ENCODE measurements around the gene ZFYVE28. TPM values are rescaled to one million over a fixed set of nuclear protein-coding genes. Genes with fewer than 3 reads are reported as not detected.

ZFYVE28 gene
- polyA plus RNA-seq, 3 donors, result 4.4 to 6.9 (median 5.1) TPM

DNA sequence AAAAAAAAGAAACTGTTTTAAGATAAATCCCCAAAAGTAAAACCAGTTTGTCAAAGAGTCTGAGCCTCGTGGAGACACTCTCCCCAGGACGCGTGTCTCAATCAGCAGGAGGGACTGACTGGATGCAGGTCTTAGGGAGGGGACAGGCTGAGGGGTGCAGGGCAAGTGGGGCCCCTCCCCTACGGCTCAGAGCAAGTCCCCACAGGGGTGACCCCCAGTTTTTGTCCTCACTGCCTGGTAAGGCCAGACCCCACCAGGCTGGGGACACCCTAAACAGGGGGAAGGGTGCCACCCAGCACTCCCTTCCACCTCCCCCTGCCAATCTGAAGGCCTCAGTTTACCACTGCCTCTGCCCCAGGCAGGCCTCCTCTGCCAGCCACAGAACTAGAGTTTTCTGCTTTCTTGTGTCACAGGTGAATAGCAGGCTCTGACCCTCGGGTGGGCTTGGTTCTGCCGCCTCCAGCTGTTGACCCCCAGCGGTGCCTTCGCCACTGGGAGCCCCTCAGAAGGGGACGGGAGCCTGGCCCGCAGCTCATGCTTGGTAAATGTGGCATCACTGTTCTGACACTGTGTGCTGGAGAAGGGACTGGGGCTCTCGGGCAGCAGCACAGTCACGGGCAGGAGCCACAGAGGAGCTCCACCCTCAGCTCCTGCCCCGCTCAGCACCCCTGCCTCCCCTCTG, 86.8 kb downstream of the ZFYVE28 start:
- 89 to 93% (median 92%) methylated on average over 13 of the region's 13 CpGs for WGBS, 3 donors
- no peak overlapping the region for H3K27ac ChIP-seq (ENCODE audit: low read depth, low read length)

DNA sequence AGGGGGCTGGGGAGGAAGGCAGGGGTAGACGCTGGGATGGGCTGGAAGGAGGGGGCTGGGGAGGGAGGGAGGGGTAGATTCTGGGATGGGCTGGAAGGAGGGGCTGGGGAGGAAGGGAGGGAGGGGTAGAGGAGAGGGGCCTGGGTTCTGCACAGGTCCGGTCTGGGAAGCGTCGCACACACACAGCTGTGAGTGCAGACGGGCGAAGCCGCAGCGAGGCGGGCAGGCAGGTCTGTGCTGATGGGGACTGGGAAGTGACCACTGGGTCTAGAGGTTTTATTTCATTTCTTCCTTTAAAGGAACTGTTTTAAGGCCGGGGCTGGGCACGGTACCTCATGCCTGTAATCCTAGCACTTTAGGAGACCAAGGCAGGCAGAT, 87.4 kb downstream of the ZFYVE28 start:
- H3K27ac ChIP-seq (ENCODE audit: low read depth, low read length), result no peak overlapping the region
- 77 to 87% (median 81%) methylated on average over 11 of the region's 11 CpGs for WGBS, 3 donors

DNA sequence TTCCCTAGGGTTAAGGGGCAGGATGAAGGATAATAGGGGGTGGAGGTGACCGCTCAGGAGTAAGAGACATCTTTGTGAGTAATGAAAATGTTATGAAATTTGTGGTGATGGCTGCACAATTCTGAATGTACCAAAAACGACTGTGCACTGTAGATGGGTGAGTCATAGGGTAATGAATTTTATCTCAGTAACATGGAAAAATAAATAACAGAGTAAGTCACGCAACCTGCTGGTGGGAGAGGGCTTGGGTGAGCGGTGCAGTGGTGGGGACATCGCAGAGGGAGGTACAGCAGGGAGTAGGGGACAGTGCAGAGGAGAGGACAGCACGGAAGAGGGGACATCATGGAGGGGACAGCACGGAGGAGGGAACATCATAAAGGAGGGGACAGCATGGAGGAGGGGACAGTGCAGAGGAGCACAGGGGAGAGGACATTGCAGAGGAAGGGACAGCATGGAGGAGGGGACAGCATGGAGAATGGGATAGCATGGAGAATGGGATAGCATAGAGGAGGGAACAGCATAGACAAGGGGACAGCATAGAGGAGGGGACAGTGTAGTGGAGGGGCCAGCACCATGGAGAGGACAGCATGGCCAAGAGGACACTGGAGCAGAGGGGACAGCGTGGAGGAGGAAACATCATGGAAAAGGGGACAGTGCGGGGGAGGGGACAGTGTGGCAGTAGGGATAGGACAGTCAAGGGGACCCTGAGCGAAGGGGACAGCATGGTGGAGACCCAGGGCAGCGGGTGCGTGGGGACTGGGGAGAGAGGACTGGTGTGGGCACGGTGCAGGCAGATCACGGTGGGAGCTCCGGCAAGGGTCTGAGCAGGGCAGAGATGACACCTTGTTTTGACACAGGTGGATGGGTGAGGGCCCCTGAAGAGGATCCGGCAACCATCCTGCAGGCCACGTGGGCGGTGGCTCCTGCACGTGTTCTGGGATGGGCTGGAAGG, 88.1 kb downstream of the ZFYVE28 start:
- H3K27ac ChIP-seq (ENCODE audit: low read depth, low read length), result no peak overlapping the region
- WGBS, 3 donors, result 71 to 77% (median 77%) methylated on average over 19 of the region's 19 CpGs

DNA sequence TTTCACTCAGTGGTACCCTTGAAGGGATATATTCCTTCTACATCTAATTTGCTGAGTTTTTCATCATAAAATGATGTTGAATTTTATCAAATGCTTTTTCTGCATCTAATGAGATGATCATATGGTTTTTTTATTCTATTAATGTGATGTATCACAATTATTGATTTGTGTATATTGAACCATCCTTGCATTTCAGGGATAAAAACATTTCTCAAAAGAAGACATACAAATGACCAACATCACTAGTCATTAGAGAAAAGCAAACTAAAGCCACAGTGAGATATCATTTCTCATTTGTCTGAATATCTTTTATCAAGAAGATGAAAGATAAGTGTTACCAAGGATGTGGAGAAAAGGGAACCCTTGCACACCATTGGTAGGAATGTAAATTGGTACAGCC, 90.9 kb downstream of the ZFYVE28 start:
- no peak overlapping the region for H3K27ac ChIP-seq (ENCODE audit: low read depth, low read length)

DNA sequence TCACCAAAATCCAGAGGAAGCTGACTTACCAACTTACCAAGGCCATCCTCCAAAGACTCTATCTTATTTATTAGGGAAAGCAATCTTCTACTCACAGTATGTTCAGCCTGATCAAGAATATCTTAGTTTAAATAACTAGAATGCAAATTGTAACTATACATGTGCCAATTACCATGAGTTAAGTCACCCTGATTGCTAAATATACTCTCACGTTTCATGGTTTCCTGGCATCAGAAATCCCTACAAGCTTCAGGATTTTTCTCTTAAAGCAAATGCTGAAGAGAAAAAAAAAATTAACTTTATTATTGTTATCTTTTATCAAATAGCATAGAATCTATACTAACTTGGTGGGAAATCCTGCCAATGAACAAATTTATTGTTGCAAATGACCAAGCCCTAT, 93.6 kb downstream of the ZFYVE28 start:
- no peak overlapping the region for H3K27ac ChIP-seq (ENCODE audit: low read depth, low read length)
- WGBS, 3 donors, result 47 to 86% (median 55%) methylated on average over 1 of the region's 1 CpG

DNA sequence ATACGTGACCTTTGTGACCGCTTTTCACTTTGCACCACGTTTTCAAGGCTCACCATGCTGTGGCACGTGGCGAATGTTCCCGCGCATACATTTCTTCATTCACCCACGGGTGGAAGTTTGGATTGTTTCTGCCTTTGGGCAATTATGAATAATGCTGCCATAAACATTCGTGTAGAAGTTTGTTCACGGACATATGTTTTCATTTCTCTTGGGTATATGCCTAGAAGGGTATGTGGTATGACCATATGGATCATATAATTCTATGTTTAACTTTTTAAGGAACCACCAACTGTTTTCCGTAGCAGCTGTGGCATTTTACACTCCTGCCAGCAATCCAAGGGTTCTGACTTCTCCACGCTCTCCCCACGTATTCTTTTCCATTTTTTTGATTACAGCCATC, 95.6 kb downstream of the ZFYVE28 start:
- 83 to 85% (median 83%) methylated on average over 13 of the region's 13 CpGs for WGBS, 3 donors
- H3K27ac ChIP-seq (ENCODE audit: low read depth, low read length), result no peak overlapping the region

DNA sequence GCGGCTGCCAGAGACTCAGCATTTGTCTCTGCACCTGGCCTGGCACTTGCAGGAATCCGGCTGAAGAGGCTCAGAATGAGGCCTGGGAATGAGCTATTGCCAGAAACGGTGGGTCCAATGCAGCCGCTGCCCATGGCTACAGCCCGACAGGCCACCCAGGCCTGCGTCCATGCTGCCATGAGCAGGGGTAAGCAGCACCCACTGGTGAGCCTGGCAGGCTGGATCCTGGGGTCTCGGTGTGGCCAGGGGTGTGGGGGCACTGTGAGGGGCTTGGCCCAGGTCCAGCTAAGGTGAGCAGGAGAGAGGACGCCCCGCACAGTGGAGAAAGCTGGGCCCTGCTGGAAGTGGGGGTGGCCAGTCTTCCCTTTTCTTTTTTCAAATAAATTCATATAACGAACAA, 96.2 kb downstream of the ZFYVE28 start:
- WGBS, 3 donors, result 85 to 93% (median 89%) methylated on average over 10 of the region's 10 CpGs
- H3K27ac ChIP-seq (ENCODE audit: low read depth, low read length), result no peak overlapping the region

DNA sequence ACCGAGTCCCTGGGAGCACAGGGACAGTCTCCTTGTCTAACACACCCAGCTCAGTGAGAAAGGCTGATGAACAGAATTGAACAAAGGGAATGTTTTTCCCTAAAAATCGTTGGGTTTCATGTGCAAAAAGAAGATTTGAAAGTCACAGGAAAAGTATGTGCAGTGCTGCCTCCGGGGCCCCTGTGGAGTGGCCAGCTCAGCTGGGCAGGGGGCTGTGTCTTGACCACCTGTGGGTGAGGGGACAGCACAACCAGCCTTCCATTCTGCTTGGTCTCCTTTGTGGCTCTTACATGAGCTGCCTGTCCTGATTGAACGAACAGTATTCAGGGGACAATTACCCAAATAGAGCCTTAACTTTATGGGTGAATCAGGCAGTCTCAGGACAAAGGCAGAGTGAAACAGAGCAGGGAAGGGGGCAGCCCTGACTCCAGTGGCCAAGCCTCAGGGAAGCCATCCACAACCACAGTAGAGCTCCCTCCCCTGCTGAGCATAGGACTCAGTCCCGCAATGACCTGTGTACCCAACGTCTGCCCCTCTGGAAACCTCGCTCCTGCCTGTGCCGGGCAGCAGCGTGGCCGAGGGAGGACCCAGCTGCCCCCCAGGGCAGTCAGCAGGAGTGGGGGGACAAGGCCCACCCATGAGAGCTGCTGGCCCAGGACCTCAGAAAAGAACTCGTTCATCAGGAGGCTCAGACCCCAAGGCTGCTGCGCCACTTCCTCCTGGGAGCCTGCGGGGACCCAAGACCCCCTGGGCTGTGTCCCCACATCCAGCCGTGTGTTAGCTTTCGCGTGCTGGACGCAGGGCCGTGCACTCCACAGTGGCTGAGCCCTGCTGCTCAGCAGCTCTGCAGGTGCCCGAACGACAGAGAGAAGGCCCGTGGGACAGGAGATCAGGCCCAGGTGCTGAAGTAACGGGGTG, 96.9 kb downstream of the ZFYVE28 start:
- 84 to 85% (median 84%) methylated on average over 21 to 22 of the region's 22 CpGs for WGBS, 3 donors

DNA sequence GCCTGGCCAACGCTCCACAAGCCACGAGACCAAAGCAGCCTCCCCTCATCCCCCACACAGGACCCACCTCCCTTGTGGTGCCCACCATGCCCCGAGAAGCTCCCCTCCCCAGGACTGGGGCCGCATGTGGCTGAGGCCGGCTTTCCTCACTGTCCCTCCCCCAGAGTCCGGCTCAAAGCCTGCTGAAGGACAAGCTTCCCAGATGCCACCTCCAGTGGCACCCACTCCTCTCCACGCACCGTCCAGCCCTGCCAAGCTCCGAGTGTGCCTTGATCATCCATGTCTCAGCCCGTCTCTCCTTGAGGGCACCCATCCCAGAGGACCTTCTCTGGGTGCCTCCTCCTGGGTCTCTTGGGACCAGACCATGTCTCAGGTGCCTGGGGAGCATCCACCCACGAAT, 97.7 kb downstream of the ZFYVE28 start:
- WGBS, 3 donors, result 78 to 80% (median 79%) methylated on average over 10 to 11 of the region's 11 CpGs
- H3K27ac ChIP-seq (ENCODE audit: low read depth, low read length), result no peak overlapping the region

More for the DNA sequence above, 96.9 kb downstream of the ZFYVE28 start:
- H3K27ac ChIP-seq (ENCODE audit: low read depth, low read length), result no peak overlapping the region

DNA sequence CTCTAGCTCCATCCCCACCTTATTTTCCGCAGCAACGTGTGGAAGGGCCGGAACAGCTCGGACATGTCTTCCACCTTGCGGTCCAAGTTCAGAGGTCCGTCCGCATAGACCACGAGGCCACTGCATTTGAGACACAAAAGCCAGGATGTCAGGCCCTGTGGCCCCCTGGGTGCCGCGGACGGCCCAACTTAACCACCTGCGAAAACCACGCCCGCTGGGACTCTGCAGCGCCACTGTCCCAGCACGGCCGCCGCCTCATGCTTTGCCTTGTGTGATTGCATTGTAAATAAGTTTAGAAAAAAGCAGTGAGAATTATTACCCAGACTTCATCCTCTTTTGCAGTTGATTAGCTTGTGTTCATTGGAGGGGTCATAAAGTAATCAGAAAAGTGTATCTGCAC, 98.3 kb downstream of the ZFYVE28 start:
- 86 to 91% (median 91%) methylated on average over 16 to 18 of the region's 18 CpGs for WGBS, 3 donors
- no peak overlapping the region for H3K27ac ChIP-seq (ENCODE audit: low read depth, low read length)

DNA sequence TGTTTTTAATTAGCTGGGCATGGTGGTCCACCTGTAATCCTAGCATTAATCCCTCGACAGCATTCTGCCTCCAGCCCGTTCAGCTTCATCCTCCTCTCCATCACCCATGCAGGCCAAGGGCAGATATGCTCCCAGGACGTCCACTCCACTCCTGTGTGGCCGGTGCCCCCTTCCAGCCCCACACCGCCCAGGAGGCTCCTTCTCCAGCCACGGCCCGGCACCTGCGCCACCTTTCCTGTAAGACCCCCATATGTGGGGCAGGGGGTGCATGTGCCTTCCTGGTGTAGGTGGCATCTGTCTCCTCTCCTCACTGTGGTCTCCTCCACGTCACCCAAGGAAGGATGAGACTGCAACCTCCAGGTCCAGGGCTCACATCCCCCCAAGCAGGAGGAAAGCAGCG, 99.6 kb downstream of the ZFYVE28 start:
- 90 to 93% (median 91%) methylated on average over 10 of the region's 10 CpGs for WGBS, 3 donors
- no peak overlapping the region for H3K27ac ChIP-seq (ENCODE audit: low read depth, low read length)

DNA sequence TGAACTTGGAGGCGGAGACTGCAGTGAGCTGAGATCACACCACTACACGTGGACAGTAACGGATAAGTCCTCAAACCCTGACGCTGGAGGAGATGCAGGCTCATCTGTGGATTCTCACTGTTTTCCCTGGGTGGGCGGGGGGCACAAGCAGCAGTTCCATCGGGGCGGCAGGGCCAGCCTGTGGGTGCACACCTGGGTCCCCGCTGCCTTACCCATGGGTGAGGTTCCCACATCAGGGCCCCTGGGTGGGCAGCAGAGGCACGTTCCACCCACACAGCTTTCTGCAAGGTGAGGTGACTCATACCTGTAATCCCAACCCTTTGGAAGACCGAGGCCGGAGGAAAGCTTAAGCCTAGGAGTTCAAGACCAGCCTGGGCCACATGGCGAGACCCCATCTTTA, 100.0 kb downstream of the ZFYVE28 start:
- no peak overlapping the region for H3K27ac ChIP-seq (ENCODE audit: low read depth, low read length)
- WGBS, 3 donors, result 94 to 96% (median 95%) methylated on average over 12 of the region's 12 CpGs

DNA sequence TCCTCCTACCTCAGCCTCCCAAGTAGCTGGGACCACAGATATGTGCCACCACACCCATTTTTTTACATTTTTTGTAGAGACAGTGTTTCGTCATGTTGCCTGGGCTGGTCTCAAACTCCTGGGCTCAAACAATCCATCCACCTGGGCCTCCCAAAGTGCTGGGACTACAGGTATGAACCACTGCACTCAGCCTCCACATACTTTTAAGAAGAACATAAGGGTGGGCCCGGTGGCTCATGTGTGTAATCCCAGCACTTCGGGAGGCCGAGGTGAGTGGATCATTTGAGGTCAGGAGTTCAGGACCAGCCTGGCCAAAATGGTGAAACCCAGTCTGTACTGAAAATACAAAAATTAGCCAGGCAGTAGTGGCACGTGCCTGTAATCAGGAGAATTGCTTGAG, 105.1 kb downstream of the ZFYVE28 start:
- H3K27ac ChIP-seq (ENCODE audit: low read depth, low read length), result no peak overlapping the region
- 69 to 85% (median 82%) methylated on average over 5 of the region's 5 CpGs for WGBS, 3 donors

DNA sequence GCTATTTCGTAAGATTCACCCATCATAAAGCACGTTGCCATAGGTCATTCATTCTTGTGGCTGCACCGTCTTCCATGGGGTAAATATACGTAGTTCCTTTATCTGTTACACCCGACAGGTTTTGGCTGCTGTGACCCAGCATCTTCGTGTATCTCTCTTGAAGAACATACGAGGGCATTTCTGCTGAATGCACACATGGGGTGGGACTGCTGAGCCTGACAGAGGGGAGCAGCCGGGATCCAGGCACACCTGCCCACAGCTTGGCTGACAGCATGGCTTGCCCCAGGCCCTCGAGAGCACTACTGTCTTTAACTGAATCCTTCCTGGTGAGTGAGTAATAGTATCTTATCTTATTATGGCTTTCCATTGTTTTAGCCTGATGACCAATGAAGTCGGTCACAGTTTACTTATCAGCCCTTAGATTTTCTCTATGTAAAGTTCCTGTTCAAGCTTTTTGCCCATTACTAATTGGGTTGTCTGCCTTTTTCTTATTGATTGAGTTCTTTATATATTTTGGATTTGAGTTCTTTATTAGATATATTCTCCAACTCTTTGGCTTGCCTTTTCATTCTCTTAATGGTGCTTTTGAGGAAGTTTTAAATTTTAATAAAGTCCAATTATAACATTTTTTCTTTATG, 111.6 kb downstream of the ZFYVE28 start:
- WGBS, 3 donors, result 88 to 92% (median 89%) methylated on average over 10 of the region's 10 CpGs
- H3K27ac ChIP-seq (ENCODE audit: low read depth, low read length), result no peak overlapping the region

DNA sequence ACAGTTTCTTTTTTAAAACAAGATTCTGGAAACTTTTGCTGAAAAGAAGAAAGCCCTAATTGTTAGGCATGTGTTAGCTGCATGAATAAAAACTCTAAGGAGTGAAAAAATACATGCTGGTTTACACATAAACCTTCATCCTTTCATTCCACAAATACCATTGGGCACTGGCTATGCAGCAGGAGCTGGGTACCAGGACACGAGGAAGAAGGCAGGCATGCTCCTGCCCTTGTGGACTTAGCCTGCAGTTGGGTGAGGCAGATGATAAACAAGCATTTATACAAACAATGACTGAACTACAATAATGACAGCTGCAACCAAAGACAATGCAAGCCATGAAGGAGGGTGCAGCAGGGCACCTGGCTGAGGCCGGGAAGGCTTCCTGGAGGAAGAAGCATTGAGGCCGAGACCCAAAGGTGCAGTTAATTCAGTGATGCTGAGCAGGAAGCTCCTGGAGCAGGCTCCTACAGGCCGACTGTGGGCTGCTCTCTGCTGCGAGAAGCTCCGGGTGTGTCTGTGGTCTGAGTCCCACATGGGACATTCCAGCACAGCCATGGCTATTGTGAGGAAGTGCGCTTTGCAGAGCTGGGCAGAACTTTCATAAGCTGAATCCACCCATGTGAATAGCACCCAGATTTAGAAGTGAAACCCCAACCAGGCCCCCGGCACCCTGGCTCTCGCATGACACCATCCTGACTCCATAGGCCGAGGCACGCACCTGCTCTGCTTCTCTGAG, 112.5 kb downstream of the ZFYVE28 start:
- WGBS, 3 donors, result 78 to 86% (median 78%) methylated on average over 11 of the region's 11 CpGs
- no peak overlapping the region for H3K27ac ChIP-seq (ENCODE audit: low read depth, low read length)

DNA sequence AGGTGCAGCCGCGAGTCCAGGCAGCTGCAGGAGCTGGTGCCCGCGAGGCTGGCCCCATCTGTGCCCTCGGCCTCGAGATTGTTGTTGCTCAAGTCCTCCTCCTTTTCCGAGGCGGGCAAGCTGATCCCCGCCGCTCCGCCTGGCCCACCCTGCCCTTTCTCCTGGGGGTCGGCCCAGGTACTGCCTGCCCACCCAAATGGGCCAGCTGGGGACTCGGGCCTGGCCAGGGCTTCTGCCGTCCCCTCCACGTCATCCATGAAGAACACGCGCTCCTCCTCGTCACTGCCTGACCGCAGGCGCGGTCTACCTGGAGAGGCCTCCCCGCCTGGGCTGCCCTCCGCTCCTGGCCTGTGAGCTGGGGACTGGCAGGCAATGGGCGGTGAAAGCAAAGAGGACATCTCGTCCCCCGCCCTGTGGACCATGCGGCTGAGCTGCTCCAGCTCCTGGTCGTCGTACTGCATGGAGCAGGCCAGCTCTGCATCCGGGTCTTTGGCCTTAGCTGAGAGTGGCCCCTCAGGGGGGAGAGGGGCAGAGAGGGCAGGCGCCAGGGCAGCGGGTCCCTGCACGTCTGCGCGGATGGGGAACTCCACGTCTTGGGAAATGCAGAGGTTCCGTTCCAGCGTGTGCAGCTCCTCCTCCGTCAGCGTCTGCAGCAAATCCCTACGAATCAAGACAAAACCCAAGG, 113.4 kb downstream of the ZFYVE28 start:
- 90 to 93% (median 92%) methylated on average over 35 to 41 of the region's 41 CpGs for WGBS, 3 donors
- no peak overlapping the region for H3K27ac ChIP-seq (ENCODE audit: low read depth, low read length)

DNA sequence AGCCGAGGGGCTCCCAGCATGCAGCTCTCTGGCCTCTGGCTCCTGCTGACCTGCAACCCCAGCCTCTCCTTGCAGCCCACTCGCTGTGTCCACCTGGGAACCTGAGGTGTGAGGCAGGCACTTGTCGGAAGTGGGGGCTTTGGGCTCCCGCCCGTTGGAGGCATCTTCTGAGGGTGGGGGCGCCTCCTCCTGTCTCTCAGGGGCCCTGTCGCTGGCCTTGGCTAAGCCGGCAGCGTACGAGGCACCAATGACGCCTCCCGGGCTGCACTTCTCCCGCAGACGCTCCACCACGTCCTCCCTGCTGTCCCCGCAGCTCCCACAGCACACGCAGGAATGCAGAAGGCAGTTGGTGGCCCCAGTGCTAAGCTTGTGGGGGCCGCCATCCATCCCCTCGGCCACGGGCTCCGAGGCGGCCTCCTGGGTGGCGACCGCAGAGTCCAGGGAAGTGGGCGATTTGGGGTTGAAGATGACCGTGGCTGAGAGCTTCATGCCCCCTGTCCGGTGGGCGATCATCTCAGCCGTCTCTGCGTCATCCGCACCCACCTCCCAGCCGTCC, 114.0 kb downstream of the ZFYVE28 start:
- WGBS, 3 donors, result 94 to 96% (median 94%) methylated on average over 27 to 32 of the region's 32 CpGs
- no peak overlapping the region for H3K27ac ChIP-seq (ENCODE audit: low read depth, low read length)
